Body of pancreas (tissue), 4 donors: ENCODE measurements around the gene KRTAP4-2.

Experiments used
- POLR2A ChIP-seq, 3 donors: fragments of 450-650 bp; IDR thresholded peaks; one replicate each; pipeline ENCODE4 v1.6.1; 2016; ENCODE audit warnings: antibody characterized with exemption in 3 of 3, mild to moderate bottlenecking in 2 of 3
- TF ChIP-seq, protein P1 (sequence below), 7 experiments: fragments of 450-650 bp in 4 of 7; fragments of 200-600 bp in 3 of 7; sonication (generic) in 3 of 7; IDR thresholded peaks; one replicate each; pipeline ENCODE4 v1.5.1; 2016 to 2019; ENCODE audit warnings: antibody characterized with exemption in 7 of 7

- TF ChIP-seq, protein P1, sequence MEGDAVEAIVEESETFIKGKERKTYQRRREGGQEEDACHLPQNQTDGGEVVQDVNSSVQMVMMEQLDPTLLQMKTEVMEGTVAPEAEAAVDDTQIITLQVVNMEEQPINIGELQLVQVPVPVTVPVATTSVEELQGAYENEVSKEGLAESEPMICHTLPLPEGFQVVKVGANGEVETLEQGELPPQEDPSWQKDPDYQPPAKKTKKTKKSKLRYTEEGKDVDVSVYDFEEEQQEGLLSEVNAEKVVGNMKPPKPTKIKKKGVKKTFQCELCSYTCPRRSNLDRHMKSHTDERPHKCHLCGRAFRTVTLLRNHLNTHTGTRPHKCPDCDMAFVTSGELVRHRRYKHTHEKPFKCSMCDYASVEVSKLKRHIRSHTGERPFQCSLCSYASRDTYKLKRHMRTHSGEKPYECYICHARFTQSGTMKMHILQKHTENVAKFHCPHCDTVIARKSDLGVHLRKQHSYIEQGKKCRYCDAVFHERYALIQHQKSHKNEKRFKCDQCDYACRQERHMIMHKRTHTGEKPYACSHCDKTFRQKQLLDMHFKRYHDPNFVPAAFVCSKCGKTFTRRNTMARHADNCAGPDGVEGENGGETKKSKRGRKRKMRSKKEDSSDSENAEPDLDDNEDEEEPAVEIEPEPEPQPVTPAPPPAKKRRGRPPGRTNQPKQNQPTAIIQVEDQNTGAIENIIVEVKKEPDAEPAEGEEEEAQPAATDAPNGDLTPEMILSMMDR (IDR thresholded peaks at IDR 0.05): no peak
- TF ChIP-seq POLR2A (IDR thresholded peaks at IDR 0.05): no peak
These were observed 36.7 kb downstream of the KRTAP4-2 start for GRCh38 chr17:41141361-41141760.
